ENCODE results near the gene HAO1.

Gene HAO1

DNA sequence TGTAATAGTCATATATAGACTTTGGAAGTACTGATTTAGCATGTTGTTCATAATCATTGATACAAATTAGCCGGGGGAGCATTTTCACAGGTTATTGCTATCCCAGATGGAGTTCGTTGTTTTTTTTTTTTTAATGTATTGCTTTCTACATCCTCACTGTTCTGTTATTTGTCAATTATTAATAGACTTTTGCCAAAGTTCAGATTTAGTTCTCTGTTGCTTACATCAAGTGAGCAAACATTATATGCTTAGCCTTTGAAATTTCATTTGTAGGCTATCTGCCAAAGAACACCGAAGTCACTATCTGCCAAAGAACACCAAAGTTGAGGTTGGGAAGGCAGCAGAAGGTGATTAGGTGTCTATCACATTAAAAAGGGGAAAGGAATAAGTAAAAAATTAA, at the start of gene HAO1:
Gene HAO1, minus strand, starts transcription at position 118 of the 400 bp plus-strand sequence. Its CDS starts 36 bp downstream, at position 82.
- Histone ChIP-seq H3K27me3 (ENCODE audit: insufficient read depth, low read depth) (no peaks in the 10 kb centered on the region), H3K27ac (no peak within 1 kb of the TSS), H3K4me2 (no peak within 1 kb of the TSS), H2AFZ (ENCODE audit: low read depth) (no peak within 1 kb of the TSS), H3K79me2 (ENCODE audit: insufficient read depth, low read depth) (no peaks in the 10 kb centered on the region), H3K36me3 (ENCODE audit: insufficient read depth) (no peaks in the 10 kb centered on the region), H4K20me1 (ENCODE audit: insufficient read depth) (no peaks in the 10 kb centered on the region), H3K9ac (no peak within 1 kb of the TSS), H3K4me1 (ENCODE audit: low read depth, poor library complexity, severe bottlenecking) (no peaks in the 10 kb centered on the region), H3K4me3 (IDR thresholded peaks at IDR 0.05; ENCODE audit: insufficient read depth, low read depth, low read length) (no peak within 1 kb of the TSS)
- TF ChIP-seq, protein P1, sequence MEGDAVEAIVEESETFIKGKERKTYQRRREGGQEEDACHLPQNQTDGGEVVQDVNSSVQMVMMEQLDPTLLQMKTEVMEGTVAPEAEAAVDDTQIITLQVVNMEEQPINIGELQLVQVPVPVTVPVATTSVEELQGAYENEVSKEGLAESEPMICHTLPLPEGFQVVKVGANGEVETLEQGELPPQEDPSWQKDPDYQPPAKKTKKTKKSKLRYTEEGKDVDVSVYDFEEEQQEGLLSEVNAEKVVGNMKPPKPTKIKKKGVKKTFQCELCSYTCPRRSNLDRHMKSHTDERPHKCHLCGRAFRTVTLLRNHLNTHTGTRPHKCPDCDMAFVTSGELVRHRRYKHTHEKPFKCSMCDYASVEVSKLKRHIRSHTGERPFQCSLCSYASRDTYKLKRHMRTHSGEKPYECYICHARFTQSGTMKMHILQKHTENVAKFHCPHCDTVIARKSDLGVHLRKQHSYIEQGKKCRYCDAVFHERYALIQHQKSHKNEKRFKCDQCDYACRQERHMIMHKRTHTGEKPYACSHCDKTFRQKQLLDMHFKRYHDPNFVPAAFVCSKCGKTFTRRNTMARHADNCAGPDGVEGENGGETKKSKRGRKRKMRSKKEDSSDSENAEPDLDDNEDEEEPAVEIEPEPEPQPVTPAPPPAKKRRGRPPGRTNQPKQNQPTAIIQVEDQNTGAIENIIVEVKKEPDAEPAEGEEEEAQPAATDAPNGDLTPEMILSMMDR (conservative IDR thresholded peaks at IDR 0.05; ENCODE audit: low read depth, low read length) = no peak

DNA sequence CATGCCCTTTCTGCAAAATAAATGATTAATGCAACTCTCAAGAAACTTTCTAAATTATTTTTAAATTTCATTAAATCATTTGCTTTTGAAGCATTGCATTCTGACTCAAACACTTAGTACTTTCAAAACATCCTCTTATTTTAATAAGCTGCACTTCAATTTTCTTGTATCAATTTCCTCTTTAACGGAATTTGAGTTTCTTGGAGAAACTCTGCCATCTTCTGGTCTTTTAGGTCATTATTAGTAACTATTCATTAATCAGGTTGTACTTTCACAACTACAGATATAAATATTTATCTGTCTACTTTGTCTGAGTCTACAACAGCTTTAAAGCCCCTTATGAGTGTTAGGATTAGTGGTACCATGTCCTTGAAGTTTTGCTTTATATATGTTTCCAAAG, 49.1 kb upstream of the HAO1 start:
- Histone ChIP-seq H3K9ac (no peak overlapping the region), H3K27ac (no peak overlapping the region), H3K79me2 (ENCODE audit: insufficient read depth, low read depth) (no peaks in the 10 kb centered on the region), H3K4me3 (IDR thresholded peaks at IDR 0.05; ENCODE audit: insufficient read depth, low read depth, low read length) (no peak overlapping the region), H3K27me3 (ENCODE audit: insufficient read depth, low read depth) (no peaks in the 10 kb centered on the region), H2AFZ (ENCODE audit: low read depth) (no peak overlapping the region), H3K36me3 (ENCODE audit: insufficient read depth) (no peaks in the 10 kb centered on the region), H4K20me1 (ENCODE audit: insufficient read depth) (no peaks in the 10 kb centered on the region), H3K4me1 (ENCODE audit: low read depth, poor library complexity, severe bottlenecking) (no peaks in the 10 kb centered on the region), H3K4me2 (no peak overlapping the region)
- TF ChIP-seq, protein P1 (conservative IDR thresholded peaks at IDR 0.05; ENCODE audit: low read depth, low read length) = no peak

DNA sequence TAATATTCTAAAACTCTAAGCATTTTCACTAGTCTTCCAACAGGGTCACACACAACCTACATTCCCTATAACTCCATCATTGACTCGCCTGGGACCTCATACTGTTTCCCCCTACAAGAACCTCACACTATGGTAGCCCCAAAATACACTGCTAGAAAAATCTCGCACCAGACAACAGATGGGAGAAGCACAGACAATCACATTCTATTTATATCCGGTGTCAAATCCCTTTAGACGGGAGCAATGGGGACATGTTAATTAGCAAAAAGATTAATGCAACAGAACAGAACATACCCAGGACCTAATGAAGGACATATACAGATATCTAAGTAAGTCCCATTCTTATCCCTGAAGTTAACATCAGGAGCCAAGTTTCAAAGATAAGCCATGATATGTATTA, 45.7 kb upstream of the HAO1 start:
- Histone ChIP-seq H4K20me1 (ENCODE audit: insufficient read depth) (no peaks in the 10 kb centered on the region), H3K4me3 (IDR thresholded peaks at IDR 0.05; ENCODE audit: insufficient read depth, low read depth, low read length) (no peak overlapping the region), H3K4me2 (no peak overlapping the region), H2AFZ (ENCODE audit: low read depth) (no peak overlapping the region), H3K4me1 (ENCODE audit: low read depth, poor library complexity, severe bottlenecking) (peaks cover 4% of the 10 kb centered on the region), H3K9ac (no peak overlapping the region), H3K36me3 (ENCODE audit: insufficient read depth) (no peaks in the 10 kb centered on the region), H3K27me3 (ENCODE audit: insufficient read depth, low read depth) (no peaks in the 10 kb centered on the region), H3K79me2 (ENCODE audit: insufficient read depth, low read depth) (no peaks in the 10 kb centered on the region), H3K27ac (no peak overlapping the region)
- TF ChIP-seq, protein P1 (conservative IDR thresholded peaks at IDR 0.05; ENCODE audit: low read depth, low read length) = no peak

DNA sequence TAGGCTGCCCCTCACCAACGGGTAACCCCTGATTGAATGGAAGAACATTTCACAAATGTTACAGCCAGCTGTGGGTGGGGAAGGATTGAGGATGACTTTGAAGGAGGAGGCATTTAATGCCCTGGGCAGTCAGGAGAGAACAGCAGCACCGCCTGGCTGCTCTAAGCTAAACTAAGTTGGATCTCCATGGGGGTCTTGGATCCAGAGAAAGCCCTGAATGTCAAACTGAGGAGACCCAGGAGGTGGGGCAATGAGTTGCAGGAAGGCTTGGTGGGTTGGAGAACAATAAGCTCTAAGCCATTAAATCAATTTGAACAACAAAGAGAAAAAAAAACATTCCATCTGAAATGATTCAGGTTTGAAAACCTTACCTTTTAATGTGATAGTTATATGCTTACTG, 43.9 kb upstream of the HAO1 start:
- TF ChIP-seq, protein P1 (conservative IDR thresholded peaks at IDR 0.05; ENCODE audit: low read depth, low read length) = no peak
- H3K4me1 ChIP-seq (ENCODE audit: low read depth, poor library complexity, severe bottlenecking) = peaks cover 12% of the 10 kb centered on the region
- H3K79me2 ChIP-seq (ENCODE audit: insufficient read depth, low read depth) = no peaks in the 10 kb centered on the region
- no peak overlapping the region for H3K9ac ChIP-seq
- H4K20me1 ChIP-seq (ENCODE audit: insufficient read depth) = no peaks in the 10 kb centered on the region
- no peak overlapping the region for H2AFZ ChIP-seq (ENCODE audit: low read depth)
- no peak overlapping the region for H3K4me2 ChIP-seq
- no peaks in the 10 kb centered on the region for H3K27me3 ChIP-seq (ENCODE audit: insufficient read depth, low read depth)
- H3K4me3 ChIP-seq (IDR thresholded peaks at IDR 0.05; ENCODE audit: insufficient read depth, low read depth, low read length) = no peak overlapping the region
- H3K27ac ChIP-seq = no peak overlapping the region
- H3K36me3 ChIP-seq (ENCODE audit: insufficient read depth) = no peaks in the 10 kb centered on the region
